OCI-LY3 (cell line): ENCODE results near the gene PPP1R7.

Source experiments
- H2AFZ ChIP-seq: fragments of 200-600, 300-600 bp; shearing (Covaris generic); 2 replicates; pipeline ENCODE4 v1.6.0; 2014; ENCODE audit warnings: antibody characterized with exemption, low read depth, low read length
- H3K27ac ChIP-seq: fragments of 200-600, 300-600 bp; sonication (generic); 2 replicates; pipeline ENCODE4 v1.5.1; 2014; ENCODE audit warnings: mild to moderate bottlenecking, low read length, moderate library complexity, mixed read lengths
- H3K27me3 ChIP-seq: fragments of 200-600, 300-600 bp; sonication (generic); 2 replicates; pipeline ENCODE4 v1.6.1; 2014; ENCODE audit warnings: low read depth, low read length, mixed read lengths
- H3K36me3 ChIP-seq: fragments of 200-600, 300-600 bp; sonication (generic); replicated peaks from 2 replicates; pipeline ENCODE3; 2014; ENCODE audit warnings: low read depth, low read length, mixed read lengths
- H3K4me1 ChIP-seq: fragments of 300-600, 200-600 bp; sonication (generic); 2 replicates; pipeline ENCODE4 v1.6.1; 2014; ENCODE audit warnings: low read length, mixed read lengths
- H3K4me2 ChIP-seq: fragments of 200-600, 300-600 bp; sonication (generic); 2 replicates; pipeline ENCODE4 v1.6.1; 2014; ENCODE audit warnings: low read length, mixed read lengths
- H3K4me3 ChIP-seq: fragments of 300-600, 200-600 bp; sonication (generic); 2 replicates; pipeline ENCODE4 v1.5.1; 2014; ENCODE audit warnings: antibody characterized with exemption, mild to moderate bottlenecking, low read length, moderate library complexity
- H3K79me2 ChIP-seq: fragments of 300-600, 200-600 bp; shearing (Covaris generic); 2 replicates; pipeline ENCODE4 v1.6.1; 2014; ENCODE audit warnings: mild to moderate bottlenecking, low read length, mixed read lengths
- H3K9ac ChIP-seq: fragments of 300-600, 200-600 bp; shearing (Covaris generic); 2 replicates; pipeline ENCODE4 v1.6.0; 2014; ENCODE audit warnings: mild to moderate bottlenecking, low read length, moderate library complexity
- H3K9me3 ChIP-seq: fragments of 200-600, 300-600 bp; shearing (Covaris generic); 2 replicates; pipeline ENCODE4 v1.6.1; 2014; ENCODE audit warnings: low read length, mixed read lengths; ENCODE audit not compliant: insufficient read depth
- H4K20me1 ChIP-seq: fragments of 200-600, 300-600 bp; sonication (generic); 2 replicates; pipeline ENCODE4 v1.6.1; 2016; ENCODE audit warnings: low read length, mixed read lengths; ENCODE audit not compliant: insufficient read depth
- CTCF ChIP-seq: fragments of 200-600, 300-600 bp; sonication (generic); IDR thresholded peaks from 2 replicates; pipeline ENCODE4 v1.5.1; 2014; ENCODE audit warnings: antibody characterized with exemption, low read length, low read depth
- EZH2phosphoT487 ChIP-seq: fragments of 200-600 bp; shearing (Covaris generic); IDR thresholded peaks from 2 replicates; pipeline ENCODE4 v1.6.1; 2018; ENCODE audit warnings: antibody characterized with exemption, mixed run types, low read depth

Gene PPP1R7

DNA sequence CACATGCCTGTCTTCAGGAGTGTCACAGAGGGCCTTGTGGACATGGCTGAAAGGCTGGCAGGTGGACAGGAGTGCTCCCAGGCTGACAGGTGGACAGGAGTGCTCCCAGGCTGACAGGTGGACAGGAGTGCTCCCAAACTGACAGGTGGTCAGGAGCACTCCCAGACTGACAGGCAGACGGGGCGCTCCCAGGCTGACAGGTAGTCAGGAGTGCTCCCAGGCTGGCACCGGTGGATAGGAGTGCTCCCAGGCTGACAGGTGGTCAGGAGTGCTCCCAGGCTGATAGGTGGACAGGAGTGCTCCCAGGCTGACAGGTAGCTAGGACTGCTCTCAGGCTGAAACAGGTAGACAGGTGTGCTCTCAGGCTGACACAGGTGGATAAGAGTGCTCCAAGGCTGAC lies 54.8 kb downstream of the PPP1R7 start:
- Histone ChIP-seq H4K20me1 (no peaks in the 10 kb centered on the region), H3K27ac (no peak overlapping the region), H3K27me3 (no peaks in the 10 kb centered on the region), H3K36me3 (no peaks in the 10 kb centered on the region), H3K4me2 (no peak overlapping the region), H3K9ac (no peak overlapping the region), H3K9me3 (no peaks in the 10 kb centered on the region), H2AFZ (no peak overlapping the region), H3K4me3 (no peak overlapping the region), H3K79me2 (no peaks in the 10 kb centered on the region), H3K4me1 (no peaks in the 10 kb centered on the region)
- TF ChIP-seq CTCF (no peak), EZH2phosphoT487 (no peak)

GRCh38 chr2:241207151-241207550 lies 56.9 kb downstream of the PPP1R7 start:
- H3K36me3 ChIP-seq = no peaks in the 10 kb centered on the region
- no peak overlapping the region for H2AFZ ChIP-seq
- no peaks in the 10 kb centered on the region for H3K79me2 ChIP-seq
- H3K4me2 ChIP-seq = no peak overlapping the region
- H3K27ac ChIP-seq = no peak overlapping the region
- no peaks in the 10 kb centered on the region for H3K9me3 ChIP-seq
- TF ChIP-seq EZH2phosphoT487 (no peak), CTCF (no peak)
- no peaks in the 10 kb centered on the region for H4K20me1 ChIP-seq
- H3K4me3 ChIP-seq = no peak overlapping the region
- H3K4me1 ChIP-seq = no peaks in the 10 kb centered on the region
- no peak overlapping the region for H3K9ac ChIP-seq
- H3K27me3 ChIP-seq = no peaks in the 10 kb centered on the region

DNA sequence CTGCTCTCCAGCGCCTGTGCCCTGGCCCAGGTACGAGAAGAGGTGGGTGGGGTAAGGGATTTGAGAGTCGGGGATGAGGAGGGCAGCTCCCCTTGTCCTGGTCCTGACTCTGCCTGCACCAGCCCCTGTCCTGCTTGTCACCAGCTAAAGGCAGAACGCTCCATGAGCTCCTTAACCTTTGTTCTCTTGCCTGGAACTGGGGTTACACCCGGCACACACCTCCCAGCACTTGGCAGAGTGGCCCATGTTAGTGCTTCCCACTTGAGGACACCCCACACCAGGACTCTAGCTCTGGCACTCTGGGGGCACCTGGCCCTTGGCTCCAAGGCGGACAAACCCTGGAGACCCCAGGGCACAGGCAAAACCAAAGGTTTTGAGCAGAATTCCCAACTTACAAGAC lies 57.4 kb downstream of the PPP1R7 start:
- Histone ChIP-seq H2AFZ (no peak overlapping the region), H3K4me2 (no peak overlapping the region), H3K27me3 (no peaks in the 10 kb centered on the region), H4K20me1 (no peaks in the 10 kb centered on the region), H3K4me3 (no peak overlapping the region), H3K9me3 (no peaks in the 10 kb centered on the region), H3K4me1 (no peaks in the 10 kb centered on the region), H3K9ac (no peak overlapping the region), H3K79me2 (no peaks in the 10 kb centered on the region), H3K27ac (no peak overlapping the region), H3K36me3 (no peaks in the 10 kb centered on the region)
- TF ChIP-seq EZH2phosphoT487 (no peak), CTCF (no peak)

- no peak overlapping the region for H3K27ac ChIP-seq
- H2AFZ ChIP-seq = no peak overlapping the region
- no peaks in the 10 kb centered on the region for H3K36me3 ChIP-seq
- H3K27me3 ChIP-seq = no peaks in the 10 kb centered on the region
- no peaks in the 10 kb centered on the region for H4K20me1 ChIP-seq
- H3K4me2 ChIP-seq = no peak overlapping the region
- H3K4me1 ChIP-seq = no peaks in the 10 kb centered on the region
- H3K4me3 ChIP-seq = no peak overlapping the region
- H3K9ac ChIP-seq = no peak overlapping the region
- no peaks in the 10 kb centered on the region for H3K9me3 ChIP-seq
- no peaks in the 10 kb centered on the region for H3K79me2 ChIP-seq
- no peak for TF ChIP-seq CTCF
- no peak for TF ChIP-seq EZH2phosphoT487
Observed at GRCh38 chr2:241208058-241208457, 57.8 kb downstream of the PPP1R7 start.
